ENCODE measurements around the gene OR8D1.

- no peak for TF ChIP-seq ELF4 (IDR thresholded peaks at IDR 0.05)
- no peak for TF ChIP-seq PKNOX1 (IDR thresholded peaks at IDR 0.05)
- no peak for TF ChIP-seq FOXK2 (IDR thresholded peaks at IDR 0.05)
- TF ChIP-seq FOXM1 (IDR thresholded peaks at IDR 0.05; ENCODE audit: borderline replicate concordance), result no peak
- TF ChIP-seq CTBP1 (IDR thresholded peaks at IDR 0.05; ENCODE audit: borderline replicate concordance), result no peak
- TF ChIP-seq BHLHE40 (IDR thresholded peaks at IDR 0.05; ENCODE audit: borderline replicate concordance), result no peak
- no peak for TF ChIP-seq SP1 (IDR thresholded peaks at IDR 0.05)
- TF ChIP-seq ZNF384 (IDR thresholded peaks at IDR 0.05), result no peak
- no peak for TF ChIP-seq SUZ12 (IDR thresholded peaks at IDR 0.05)
- TF ChIP-seq ARNT (IDR thresholded peaks at IDR 0.05), result no peak
- TF ChIP-seq NFRKB (IDR thresholded peaks at IDR 0.05), result no peak
Measured at GRCh38 chr11:124302347-124303125, 11.2 kb downstream of the OR8D1 start.

Data from HEK293T (cell line).